Lower leg skin (tissue), 4 donors: ENCODE results near the gene WWTR1. TPM values are rescaled to one million over a fixed set of nuclear protein-coding genes. Genes with fewer than 3 reads are reported as not detected.

Source experiments
- DNase-seq, 2 donors: peaks; one replicate each; pipeline ENCODE4 v3.0.0-alpha.2; 2019; ENCODE audit warnings: low spot score in 2 of 2
- H3K4me3 ChIP-seq: fragments of 200-600 bp; sonication (generic); 2 replicates; pipeline ENCODE4 v1.5.1; 2017; ENCODE audit warnings: mild to moderate bottlenecking, low read depth; ENCODE audit not compliant: poor library complexity, severe bottlenecking
- CTCF ChIP-seq, 3 donors: fragments of 450-650 bp; IDR thresholded peaks; one replicate each; pipeline ENCODE4 v1.5.1; 2016; ENCODE audit warnings: antibody characterized with exemption in 3 of 3, mild to moderate bottlenecking in 3 of 3, moderate library complexity in 2 of 3
- POLR2A ChIP-seq, 2 donors: fragments of 450-650 bp; IDR thresholded peaks; one replicate each; pipeline ENCODE4 v1.6.1; 2016 to 2017; ENCODE audit warnings: antibody characterized with exemption in 2 of 2, mild to moderate bottlenecking in 1 of 2, moderate library complexity in 1 of 2
- WGBS, 2 donors: methylation state at CpG; one replicate each; pipeline ENCODE4 v1.1.5; 2018; 5-methylcytosine and 5-hydroxymethylcytosine counted together
- intact Hi-C: fragments of 100-400 bp; cut with DNase I; formaldehyde crosslinking; loops from one replicate; pipeline ENCODE4 v1.15.0; 2023; ENCODE audit warnings: low total_unique reads
- total RNA-seq, 4 donors: library from RNA; depleted of rRNA; stranded (reverse); fragments of >200 nt; gene quantifications; one replicate each; pipeline ENCODE4 v1.1.0, GENCODE V29; 2016

The WWTR1 gene
- total RNA-seq, 4 donors from 2014 or later: 52.4 to 78.1 (median 56.1) TPM

- no peak overlapping the region for H3K4me3 ChIP-seq
- 60 to 70% methylated on average over 2 of the region's 2 CpGs for WGBS, 2 donors
- TF ChIP-seq POLR2A (IDR thresholded peaks at IDR 0.05): no peak
- TF ChIP-seq CTCF (IDR thresholded peaks at IDR 0.05): no peak
- DNase-seq: no peak
- intact Hi-C loops: no loop called here
Observed at GRCh38 chr3:149472030-149472797, 185.6 kb downstream of the WWTR1 start.

- TF ChIP-seq CTCF (IDR thresholded peaks at IDR 0.05) (no peak), POLR2A (IDR thresholded peaks at IDR 0.05) (no peak)
- no peak overlapping the region for H3K4me3 ChIP-seq
- intact Hi-C loops: no loop called here
- 60 to 75% methylated on average over 3 of the region's 3 CpGs for WGBS, 2 donors
- no peak for DNase-seq
Observed at GRCh38 chr3:149470381-149470780, 187.4 kb downstream of the WWTR1 start.

- no peak overlapping the region for H3K4me3 ChIP-seq
- intact Hi-C loops: no loop called here
- no peak for TF ChIP-seq CTCF (IDR thresholded peaks at IDR 0.05)
- TF ChIP-seq POLR2A (IDR thresholded peaks at IDR 0.05): no peak
- no peak for DNase-seq
- WGBS, 2 donors: 95 to 97% methylated on average over 2 of the region's 2 CpGs
Observed at GRCh38 chr3:149468504-149469212, 189.2 kb downstream of the WWTR1 start.

Other genes with a start within 250 kb of the WWTR1 start
- gene TM4SF4, start 183.3 kb downstream of the WWTR1 start, total RNA-seq: not detected
- 10 to 100 TPM; 16.8 to 21.5 (median 20.3) TPM for gene COMMD2, start 94.5 kb upstream of the WWTR1 start, total RNA-seq
- gene ANKUB1, start 134.5 kb upstream of the WWTR1 start, total RNA-seq: not detected
- gene RNF13, start 155.2 kb upstream of the WWTR1 start, total RNA-seq: 100 to 1,000 TPM in 1 of 4 donors, 10 to 100 TPM in 3; 53.1 to 101 (median 86.5) TPM